Suprapubic skin (tissue), 4 donors: ENCODE data around the gene TMEM243.

Source experiments
- CTCF ChIP-seq, 2 donors: fragments of 200-600 bp in 1 of 2; fragments of 450-650 bp in 1 of 2; sonication (generic) in 1 of 2; IDR thresholded peaks; one replicate each; pipeline ENCODE4 v1.5.1; 2016 to 2019; ENCODE audit warnings: antibody characterized with exemption in 2 of 2, mild to moderate bottlenecking in 1 of 2, moderate library complexity in 1 of 2
- EP300 ChIP-seq: sonication (generic); formaldehyde crosslinking; IDR thresholded peaks from one replicate; pipeline ENCODE4 v1.6.1; 2017; ENCODE audit warnings: antibody characterized with exemption
- POLR2A ChIP-seq, 2 donors: fragments of 450-650 bp; IDR thresholded peaks; one replicate each; pipeline ENCODE4 v1.6.1; 2017; ENCODE audit warnings: antibody characterized with exemption in 2 of 2, mild to moderate bottlenecking in 2 of 2, moderate library complexity in 2 of 2
- POLR2AphosphoS5 ChIP-seq, 3 donors: sonication (generic); formaldehyde crosslinking; IDR thresholded peaks; one replicate each; pipeline ENCODE4 v1.6.1; 2017; ENCODE audit warnings: antibody characterized with exemption in 3 of 3

GRCh38 chr7:87192784-87193487 is 26.6 kb downstream of the TMEM243 start:
- TF ChIP-seq CTCF (IDR thresholded peaks at IDR 0.05) (no peak), POLR2A (IDR thresholded peaks at IDR 0.05) (no peak), EP300 (no peak), POLR2AphosphoS5 (IDR thresholded peaks at IDR 0.05) (no peak)
